Testis (tissue), 3 donors: Measurements from ENCODE around the gene WBP2. TPM values are rescaled to one million over a fixed set of nuclear protein-coding genes. Genes with fewer than 3 reads are reported as not detected.

Experiments used
- DNase-seq: peaks from one replicate; pipeline ENCODE4 v3.0.0-alpha.2; 2019
- H3K27ac ChIP-seq, 2 donors: fragments of 200-600 bp; sonication (generic); one replicate each; pipeline ENCODE4 v1.5.1; 2019
- H3K27me3 ChIP-seq: fragments of 200-600 bp; sonication (generic); one replicate; pipeline ENCODE4 v1.5.1; 2019
- H3K36me3 ChIP-seq: fragments of 200-600 bp; sonication (generic); one replicate; pipeline ENCODE4 v1.5.1; 2017; ENCODE audit warnings: low read depth; ENCODE audit errors: missing control alignments
- H3K4me1 ChIP-seq: fragments of 200-600 bp; sonication (generic); one replicate; pipeline ENCODE4 v1.5.1; 2019
- H3K4me3 ChIP-seq, 2 donors: fragments of 200-600 bp; sonication (generic); one replicate each; pipeline ENCODE4 v1.5.1; 2017 to 2019
- H3K9me3 ChIP-seq: fragments of 200-600 bp; sonication (generic); one replicate; pipeline ENCODE4 v1.5.1; 2017
- CTCF ChIP-seq, 3 experiments: fragments of 450-650 bp in 2 of 3; fragments of 200-600 bp in 1 of 3; sonication (generic) in 1 of 3; IDR thresholded peaks; one replicate each; pipeline ENCODE4 v1.5.1; 2016 to 2019; ENCODE audit warnings: antibody characterized with exemption in 3 of 3, mild to moderate bottlenecking in 2 of 3, moderate library complexity in 1 of 3
- POLR2A ChIP-seq: fragments of 450-650 bp; IDR thresholded peaks from one replicate; pipeline ENCODE4 v1.6.1; 2017; ENCODE audit warnings: antibody characterized with exemption, mild to moderate bottlenecking, moderate library complexity
- WGBS, 2 donors: methylation state at CpG; one replicate each; pipeline ENCODE4 v1.1.5; 2018; 5-methylcytosine and 5-hydroxymethylcytosine counted together
- intact Hi-C: fragments of 100-400 bp; cut with DNase I; formaldehyde crosslinking; loops from one replicate; pipeline ENCODE4 v1.15.1; 2023; ENCODE audit warnings: low total_unique reads
- polyA plus RNA-seq: library from polyadenylated mRNA; stranded (reverse); fragments of 350-450 nt; fragmentation: Illumina TruSeq; extraction: RNeasy Lipid Tissue Mini Kit (QIAGEN cat#74804); gene quantifications from one replicate; pipeline ENCODE4 v1.2.3, GENCODE V29; 2014; ENCODE audit warnings: low read depth, low replicate concordance; ENCODE audit not compliant: insufficient read depth
- total RNA-seq, 2 donors: library from RNA; depleted of rRNA; stranded (reverse); fragments of >200 nt; gene quantifications; one replicate each; pipeline ENCODE4 v1.2.3, GENCODE V29; 2016

Gene WBP2
- total and polyA plus RNA-seq, 3 donors from 2014 or later, result 96.1 to 217 (median 127) TPM

- Histone ChIP-seq H3K4me3 (no peak overlapping the region), H3K4me1 (peaks cover 27% of the 10 kb centered on the region), H3K27ac (peak overlapping the region in 1 of 2 donors; percentile 10), H3K27me3 (no peaks in the 10 kb centered on the region), H3K36me3 (no peaks in the 10 kb centered on the region), H3K9me3 (no peaks in the 10 kb centered on the region)
- TF ChIP-seq CTCF (IDR thresholded peaks at IDR 0.05) (no peak), POLR2A (no peak)
- intact Hi-C loops, result no loop called here
- 36 to 62% methylated on average over 9 to 18 of the region's 18 CpGs for WGBS, 2 donors
- peak; percentile 38 for DNase-seq
These were observed 32.9 kb downstream of the WBP2 start for GRCh38 chr17:75822119-75822799.

GRCh38 chr17:75821552-75821951, 33.6 kb downstream of the WBP2 start:
- intact Hi-C loops, result no loop called here
- H3K27me3 ChIP-seq, result no peaks in the 10 kb centered on the region
- TF ChIP-seq CTCF (IDR thresholded peaks at IDR 0.05) (no peak), POLR2A (no peak)
- no peak overlapping the region for H3K27ac ChIP-seq
- no peaks in the 10 kb centered on the region for H3K9me3 ChIP-seq
- no peaks in the 10 kb centered on the region for H3K36me3 ChIP-seq
- H3K4me1 ChIP-seq, result peaks cover 23% of the 10 kb centered on the region
- no peak overlapping the region for H3K4me3 ChIP-seq
- 80 to 89% methylated on average over 6 to 7 of the region's 7 CpGs for WGBS, 2 donors
- no peak for DNase-seq

GRCh38 chr17:75820094-75821080, 34.7 kb downstream of the WBP2 start:
- Histone ChIP-seq H3K9me3 (no peaks in the 10 kb centered on the region), H3K36me3 (no peaks in the 10 kb centered on the region), H3K4me1 (peaks cover 17% of the 10 kb centered on the region), H3K27ac (no peak overlapping the region), H3K27me3 (no peaks in the 10 kb centered on the region), H3K4me3 (no peak overlapping the region)
- WGBS, 2 donors, result 81 to 84% methylated on average over 14 to 21 of the region's 21 CpGs
- DNase-seq, result no peak
- no peak for TF ChIP-seq CTCF (IDR thresholded peaks at IDR 0.05)
- TF ChIP-seq POLR2A, result no peak
- intact Hi-C loops, result no loop called here

GRCh38 chr17:75819678-75820077, 35.5 kb downstream of the WBP2 start:
- Histone ChIP-seq H3K36me3 (no peaks in the 10 kb centered on the region), H3K4me3 (no peak overlapping the region), H3K27ac (no peak overlapping the region), H3K27me3 (no peaks in the 10 kb centered on the region), H3K9me3 (no peaks in the 10 kb centered on the region), H3K4me1 (peaks cover 10% of the 10 kb centered on the region)
- WGBS, 2 donors, result 88 to 95% methylated on average over 14 to 16 of the region's 16 CpGs
- no peak for DNase-seq
- intact Hi-C loops, result no loop called here
- TF ChIP-seq POLR2A (no peak), CTCF (IDR thresholded peaks at IDR 0.05) (no peak)
